Stimulated activated CD8-positive, alpha-beta memory T cell treated with anti-CD3 and anti-CD28 coated beads, Interleukin-7, amount 100 ng/mL, for 24 hours (primary cell): ENCODE data around the gene KBTBD7.
"Not testable (repeated sequence)": the region's sequence is repeated elsewhere in the genome, so short reads cannot be mapped to it uniquely, and the experiment has no call there.

Source experiments
- DNase-seq: peaks from one replicate; pipeline ENCODE4 v3.0.0-alpha.2; 2020; ENCODE audit warnings: low read depth

The KBTBD7 gene

GRCh38 chr13:41199079-41199478 lies 4.7 kb upstream of the KBTBD7 start:
- no peak for DNase-seq

GRCh38 chr13:41196620-41197019 lies 2.3 kb upstream of the KBTBD7 start:
- DNase-seq, result no peak

GRCh38 chr13:41196011-41196410 lies 1.6 kb upstream of the KBTBD7 start:
- no peak for DNase-seq

- no peak for DNase-seq
These were observed 900 bp downstream of the KBTBD7 start for GRCh38 chr13:41193469-41193868.

GRCh38 chr13:41188584-41188983 lies 5.8 kb downstream of the KBTBD7 start:
- no peak for DNase-seq

GRCh38 chr13:41186481-41186880 lies 7.9 kb downstream of the KBTBD7 start:
- no peak for DNase-seq

- no peak for DNase-seq
These were observed 12.1 kb downstream of the KBTBD7 start for GRCh38 chr13:41182231-41182630.

- no peak for DNase-seq
These were observed 14.6 kb downstream of the KBTBD7 start for GRCh38 chr13:41179593-41180250.

- no peak for DNase-seq
These were observed 16.3 kb downstream of the KBTBD7 start for GRCh38 chr13:41178040-41178439.

- DNase-seq, result no peak
These were observed 16.8 kb downstream of the KBTBD7 start for GRCh38 chr13:41177616-41178015.

GRCh38 chr13:41175576-41175975 lies 18.8 kb downstream of the KBTBD7 start:
- DNase-seq, result not testable (repeated sequence)

GRCh38 chr13:41162151-41162550 lies 32.2 kb downstream of the KBTBD7 start:
- DNase-seq, result no peak

GRCh38 chr13:41159174-41159573 lies 35.2 kb downstream of the KBTBD7 start:
- DNase-seq, result no peak

- no peak for DNase-seq
These were observed 37.2 kb downstream of the KBTBD7 start for GRCh38 chr13:41157048-41157717.

GRCh38 chr13:41156620-41157019 lies 37.7 kb downstream of the KBTBD7 start:
- no peak for DNase-seq

- no peak for DNase-seq
These were observed 40.3 kb downstream of the KBTBD7 start for GRCh38 chr13:41154042-41154441.

- DNase-seq, result no peak
These were observed 42.4 kb downstream of the KBTBD7 start for GRCh38 chr13:41152005-41152404.

GRCh38 chr13:41150058-41150457 lies 44.3 kb downstream of the KBTBD7 start:
- DNase-seq, result no peak

GRCh38 chr13:41148419-41149283 lies 45.7 kb downstream of the KBTBD7 start:
- DNase-seq, result no peak

GRCh38 chr13:41145136-41145908 lies 49.0 kb downstream of the KBTBD7 start:
- no peak for DNase-seq

GRCh38 chr13:41144576-41144975 lies 49.8 kb downstream of the KBTBD7 start:
- no peak for DNase-seq
